GM23248 (cell line): ENCODE data around the gene KCNG1.

ENCODE experiments used
- EZH2 ChIP-seq: fragments of 200-600 bp; sonication (generic); IDR thresholded peaks from 2 replicates; pipeline ENCODE4 v1.6.1; 2018; ENCODE audit warnings: antibody characterized with exemption, mild to moderate bottlenecking; ENCODE audit not compliant: insufficient read depth, poor library complexity, severe bottlenecking
- EZH2phosphoT487 ChIP-seq: fragments of 200-600 bp; sonication (generic); IDR thresholded peaks from 2 replicates; pipeline ENCODE4 v1.6.1; 2018; ENCODE audit warnings: antibody characterized with exemption, moderate library complexity, mild to moderate bottlenecking, low read depth; ENCODE audit not compliant: insufficient read depth

GRCh38 chr20:51043811-51044210 lies 20.9 kb upstream of the KCNG1 start:
- TF ChIP-seq EZH2, result no peak
- no peak for TF ChIP-seq EZH2phosphoT487
